Smooth muscle cell (in vitro differentiated cells): ENCODE data around the gene MDFI. TPM values are rescaled to one million over a fixed set of nuclear protein-coding genes. Genes with fewer than 3 reads are reported as not detected.

Experiments used
- DNase-seq: peaks from one replicate; lab custom pipeline; 2025; ENCODE audit not compliant: unreplicated experiment; lab: John Stamatoyannopoulos, UW
- H2AFZ ChIP-seq: fragments of 200-600 bp; sonication (generic); 2 replicates; pipeline ENCODE4 v1.6.0; 2016; ENCODE audit warnings: antibody characterized with exemption, low read depth, mild to moderate bottlenecking
- H3F3A ChIP-seq: fragments of 200-600 bp; sonication (generic); 2 replicates; pipeline ENCODE4 v1.6.0; 2017; ENCODE audit warnings: antibody characterized with exemption, low read depth
- H3K27ac ChIP-seq: fragments of 200-600 bp; sonication (generic); 2 replicates; pipeline ENCODE4 v1.5.1; 2016; ENCODE audit warnings: low read depth, mild to moderate bottlenecking
- H3K27me3 ChIP-seq: fragments of 200-600 bp; sonication (generic); 2 replicates; pipeline ENCODE4 v1.6.1; 2016; ENCODE audit warnings: low read depth, mild to moderate bottlenecking
- H3K36me3 ChIP-seq: fragments of 200-600 bp; sonication (generic); 2 replicates; pipeline ENCODE4 v1.5.1; 2016; ENCODE audit warnings: low read depth
- H3K4me1 ChIP-seq: fragments of 200-600 bp; sonication (generic); 2 replicates; pipeline ENCODE4 v1.5.1; 2016; ENCODE audit warnings: low read depth
- H3K4me2 ChIP-seq: fragments of 200-600 bp; sonication (generic); 2 replicates; pipeline ENCODE4 v1.6.0; 2016; ENCODE audit warnings: mild to moderate bottlenecking
- H3K4me3 ChIP-seq: fragments of 200-600 bp; sonication (generic); 2 replicates; pipeline ENCODE4 v1.5.1; 2016; ENCODE audit warnings: mild to moderate bottlenecking
- H3K79me2 ChIP-seq: fragments of 200-600 bp; sonication (generic); 2 replicates; pipeline ENCODE4 v1.6.0; 2016; ENCODE audit warnings: low read depth, mild to moderate bottlenecking
- H3K9ac ChIP-seq: fragments of 200-600 bp; sonication (generic); 2 replicates; pipeline ENCODE4 v1.6.0; 2016; ENCODE audit warnings: low read depth
- H3K9me3 ChIP-seq: fragments of 200-600 bp; sonication (generic); replicated peaks from 2 replicates; pipeline ENCODE4 v1.5.1; 2016; ENCODE audit warnings: low read depth
- H4K20me1 ChIP-seq: fragments of 200-600 bp; sonication (generic); 2 replicates; pipeline ENCODE4 v1.6.0; 2016; ENCODE audit warnings: low read depth
- WGBS: methylation state at CpG from one replicate; pipeline ENCODE4 v1.1.7; 2016; ENCODE audit warnings: low lambda C conversion rate; 5-methylcytosine and 5-hydroxymethylcytosine counted together
- polyA plus RNA-seq: library from polyadenylated mRNA; unstranded; fragments of >200 nt; fragmentation: Nextera tagmentation; extraction: Ambion mirVana; gene quantifications from 2 replicates; pipeline ENCODE4 v1.2.1, GENCODE V29; 2016
- total RNA-seq: library from RNA; depleted of rRNA; stranded (reverse); fragments of >200 nt; gene quantifications from 2 replicates; pipeline ENCODE4 v1.2.3, GENCODE V29; 2014
- TF ChIP-seq, protein P1 (sequence below): fragments of 200-600 bp; sonication (generic); IDR thresholded peaks from 2 replicates; pipeline ENCODE4 v1.5.1; 2017; ENCODE audit warnings: borderline replicate concordance, mild to moderate bottlenecking, antibody characterized with exemption; ENCODE audit not compliant: insufficient read depth, poor library complexity, severe bottlenecking

The MDFI gene
- total and polyA plus RNA-seq, 2 experiments from 2014 or later = 102 to 168 TPM

- Histone ChIP-seq H3K79me2 (no peaks in the 10 kb centered on the region), H3K27ac (no peak overlapping the region), H3K27me3 (no peaks in the 10 kb centered on the region), H3K36me3 (no peaks in the 10 kb centered on the region), H3K9me3 (no peaks in the 10 kb centered on the region), H3F3A (peaks cover 25% of the 10 kb centered on the region), H4K20me1 (peaks cover under 1% of the 10 kb centered on the region), H2AFZ (no peak overlapping the region), H3K4me2 (no peak overlapping the region), H3K9ac (no peak overlapping the region), H3K4me1 (peaks cover 17% of the 10 kb centered on the region), H3K4me3 (no peak overlapping the region)
- no peak for DNase-seq
- WGBS = 88% methylated on average over 13 of the region's 13 CpGs
- TF ChIP-seq, protein P1, sequence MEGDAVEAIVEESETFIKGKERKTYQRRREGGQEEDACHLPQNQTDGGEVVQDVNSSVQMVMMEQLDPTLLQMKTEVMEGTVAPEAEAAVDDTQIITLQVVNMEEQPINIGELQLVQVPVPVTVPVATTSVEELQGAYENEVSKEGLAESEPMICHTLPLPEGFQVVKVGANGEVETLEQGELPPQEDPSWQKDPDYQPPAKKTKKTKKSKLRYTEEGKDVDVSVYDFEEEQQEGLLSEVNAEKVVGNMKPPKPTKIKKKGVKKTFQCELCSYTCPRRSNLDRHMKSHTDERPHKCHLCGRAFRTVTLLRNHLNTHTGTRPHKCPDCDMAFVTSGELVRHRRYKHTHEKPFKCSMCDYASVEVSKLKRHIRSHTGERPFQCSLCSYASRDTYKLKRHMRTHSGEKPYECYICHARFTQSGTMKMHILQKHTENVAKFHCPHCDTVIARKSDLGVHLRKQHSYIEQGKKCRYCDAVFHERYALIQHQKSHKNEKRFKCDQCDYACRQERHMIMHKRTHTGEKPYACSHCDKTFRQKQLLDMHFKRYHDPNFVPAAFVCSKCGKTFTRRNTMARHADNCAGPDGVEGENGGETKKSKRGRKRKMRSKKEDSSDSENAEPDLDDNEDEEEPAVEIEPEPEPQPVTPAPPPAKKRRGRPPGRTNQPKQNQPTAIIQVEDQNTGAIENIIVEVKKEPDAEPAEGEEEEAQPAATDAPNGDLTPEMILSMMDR = no peak
These were observed 20.4 kb downstream of the MDFI start for GRCh38 chr6:41658636-41659035.

GRCh38 chr6:41659935-41660334, 21.7 kb downstream of the MDFI start:
- Histone ChIP-seq H3K4me2 (no peak overlapping the region), H3K4me3 (no peak overlapping the region), H3K27me3 (no peaks in the 10 kb centered on the region), H3K79me2 (no peaks in the 10 kb centered on the region), H3K4me1 (peaks cover 21% of the 10 kb centered on the region), H3K27ac (no peak overlapping the region), H3K9ac (no peak overlapping the region), H3K36me3 (no peaks in the 10 kb centered on the region), H2AFZ (no peak overlapping the region), H3K9me3 (no peaks in the 10 kb centered on the region), H4K20me1 (no peaks in the 10 kb centered on the region), H3F3A (peaks cover 16% of the 10 kb centered on the region)
- 87% methylated on average over 7 of the region's 7 CpGs for WGBS
- DNase-seq = no peak
- TF ChIP-seq, protein P1 = no peak

- TF ChIP-seq, protein P1 = no peak
- Histone ChIP-seq H3K27ac (no peak overlapping the region), H3K9ac (no peak overlapping the region), H3K4me2 (no peak overlapping the region), H3K27me3 (peaks cover 11% of the 10 kb centered on the region), H3K4me3 (no peak overlapping the region), H3K79me2 (no peaks in the 10 kb centered on the region), H3K4me1 (peaks cover 4% of the 10 kb centered on the region), H3K9me3 (no peaks in the 10 kb centered on the region), H3K36me3 (no peaks in the 10 kb centered on the region), H4K20me1 (no peaks in the 10 kb centered on the region), H3F3A (no peaks in the 10 kb centered on the region), H2AFZ (no peak overlapping the region)
- WGBS = 76% methylated on average over 5 of the region's 5 CpGs
- DNase-seq = no peak
These were observed 25.3 kb downstream of the MDFI start for GRCh38 chr6:41663568-41663967.

DNA sequence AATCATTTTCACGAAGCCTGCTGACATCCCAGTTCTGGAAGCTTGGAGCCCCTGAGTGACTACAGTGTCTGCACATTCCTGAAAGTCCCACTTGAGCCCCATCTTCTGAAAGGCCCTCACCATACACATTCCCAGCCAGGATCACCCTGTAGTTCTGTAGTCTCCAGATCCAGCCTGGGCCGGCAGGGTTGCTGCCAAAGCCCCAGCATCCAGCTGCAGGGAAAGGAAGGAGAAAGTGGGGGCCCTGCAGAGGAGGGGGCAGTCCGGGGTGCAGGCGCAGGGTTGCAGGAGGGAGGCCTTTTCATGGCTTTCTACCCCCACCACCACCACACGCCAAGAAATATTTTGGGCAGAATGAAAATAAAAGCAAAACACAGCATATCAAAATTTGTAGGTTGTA, 26.0 kb downstream of the MDFI start:
- H3K4me3 ChIP-seq = no peak overlapping the region
- no peak for DNase-seq
- H3K4me2 ChIP-seq = no peak overlapping the region
- TF ChIP-seq, protein P1 = no peak
- no peaks in the 10 kb centered on the region for H3F3A ChIP-seq
- no peaks in the 10 kb centered on the region for H4K20me1 ChIP-seq
- H3K36me3 ChIP-seq = no peaks in the 10 kb centered on the region
- H3K27ac ChIP-seq = no peak overlapping the region
- H3K9ac ChIP-seq = no peak overlapping the region
- no peaks in the 10 kb centered on the region for H3K9me3 ChIP-seq
- H3K4me1 ChIP-seq = peaks cover 4% of the 10 kb centered on the region
- WGBS = 91% methylated on average over 5 of the region's 5 CpGs
- H3K79me2 ChIP-seq = no peaks in the 10 kb centered on the region
- H3K27me3 ChIP-seq = peaks cover 11% of the 10 kb centered on the region
- no peak overlapping the region for H2AFZ ChIP-seq
